GM18505 (cell line): ENCODE data around the gene USP6NL.

Experiments used
- ATAC-seq: cut with Tn5 transposase; IDR thresholded peaks from one replicate; pipeline ENCODE4 v1.9.1; 2021; ENCODE audit not compliant: unreplicated experiment
- POLR2A ChIP-seq: IDR thresholded peaks from 4 replicates; pipeline ENCODE4 v1.6.1; 2011; ENCODE audit warnings: borderline replicate concordance; ENCODE audit not compliant: insufficient read depth, insufficient read length; ENCODE audit errors: extremely low read depth

Gene USP6NL

DNA sequence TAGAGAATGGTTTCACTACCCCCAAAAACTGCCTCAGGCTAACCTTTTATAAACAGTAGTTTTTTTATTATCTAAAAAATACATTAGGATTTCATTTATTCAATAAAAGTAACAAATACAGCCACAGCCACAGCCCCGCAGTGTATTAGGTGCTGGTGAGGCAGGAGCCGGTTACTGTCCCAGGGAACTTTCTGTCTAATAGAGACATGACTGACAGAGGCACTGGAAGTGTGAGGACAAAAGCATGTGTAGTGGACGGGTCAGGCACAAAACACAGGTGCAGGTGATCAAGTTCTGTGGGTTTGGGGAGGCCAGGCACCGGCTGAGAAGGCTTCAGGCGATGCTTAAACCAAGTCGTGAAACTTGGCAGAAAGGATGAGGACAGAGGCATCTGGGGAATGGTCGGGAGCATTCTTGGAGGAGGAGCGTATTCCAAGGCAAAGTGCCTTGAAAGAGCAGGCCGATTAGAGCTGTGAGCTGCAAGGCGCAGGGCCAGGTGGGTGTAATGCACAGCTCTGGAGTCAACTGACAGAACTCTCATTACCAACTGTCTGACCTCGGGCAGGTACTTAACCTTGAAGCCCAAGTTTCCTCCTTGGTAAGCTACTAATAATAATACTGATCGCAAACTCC, 138.2 kb downstream of the USP6NL start:
- TF ChIP-seq POLR2A: no peak
- ATAC-seq: no peak

DNA sequence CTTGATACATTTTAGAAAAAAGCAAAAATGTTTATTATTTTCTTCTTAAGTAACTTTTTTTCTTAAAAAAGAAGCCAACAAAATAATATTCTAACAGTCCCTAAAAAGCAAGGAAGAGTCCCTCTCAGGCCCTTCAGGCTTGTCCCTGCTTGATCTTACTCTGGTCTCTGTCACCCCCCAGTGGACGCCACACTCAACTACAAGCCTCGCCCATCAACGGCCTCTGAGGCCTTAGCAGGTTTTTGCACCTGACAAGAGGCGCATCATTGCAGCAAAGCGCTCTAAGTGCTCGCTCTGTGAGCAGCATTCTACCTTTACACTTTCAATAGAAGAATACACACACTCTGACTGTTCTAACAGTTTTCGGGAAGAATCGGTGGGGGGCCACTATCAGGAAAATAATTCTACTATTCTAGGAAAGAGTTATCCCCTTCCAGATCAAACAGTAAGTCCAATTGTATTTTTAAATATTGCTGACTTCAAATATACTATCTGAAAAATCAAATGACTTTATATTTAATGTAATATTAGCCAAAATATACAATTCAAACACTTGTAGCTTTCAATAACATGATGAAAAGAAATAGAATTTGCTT, 139.2 kb downstream of the USP6NL start:
- TF ChIP-seq POLR2A: no peak
- ATAC-seq: peak; percentile 79

DNA sequence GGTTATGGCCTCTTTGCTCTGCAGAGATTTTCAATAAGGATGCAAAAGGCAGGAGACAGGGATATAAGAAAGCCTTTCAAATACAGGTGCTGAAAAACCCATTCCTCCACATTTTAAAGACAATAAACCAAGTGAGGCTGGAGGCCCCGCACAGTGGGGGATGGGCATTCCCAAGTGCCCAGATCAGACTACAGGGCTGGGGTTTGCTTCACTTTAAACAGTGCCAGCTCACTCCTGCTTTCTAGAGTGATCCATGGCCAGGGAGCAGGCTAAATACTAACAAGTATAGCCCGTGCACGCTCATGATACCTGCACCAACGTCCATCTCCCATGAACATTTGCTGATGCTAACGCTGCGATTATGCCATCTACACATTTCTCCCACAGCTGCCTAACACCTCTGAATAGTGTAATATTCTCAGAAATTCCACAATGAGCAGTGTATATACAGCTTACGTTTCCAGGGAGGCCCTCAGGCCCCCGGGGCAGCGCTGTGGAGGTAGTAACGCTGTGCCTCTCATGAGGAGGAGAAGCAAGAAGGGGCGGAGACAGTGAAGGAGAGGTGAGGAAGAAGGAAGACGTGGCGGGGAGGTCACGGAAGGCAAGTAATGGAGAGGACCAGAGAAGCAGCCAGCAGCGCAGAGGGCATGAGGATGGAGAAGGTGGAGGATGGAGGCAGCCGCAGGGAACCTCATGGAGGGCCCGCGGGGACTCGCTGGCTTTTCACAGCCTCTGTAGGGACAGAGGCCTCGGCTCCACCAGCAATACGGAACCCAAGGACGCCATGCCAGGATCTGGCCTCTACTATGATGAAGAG, 141.7 kb downstream of the USP6NL start:
- no peak for ATAC-seq
- no peak for TF ChIP-seq POLR2A

DNA sequence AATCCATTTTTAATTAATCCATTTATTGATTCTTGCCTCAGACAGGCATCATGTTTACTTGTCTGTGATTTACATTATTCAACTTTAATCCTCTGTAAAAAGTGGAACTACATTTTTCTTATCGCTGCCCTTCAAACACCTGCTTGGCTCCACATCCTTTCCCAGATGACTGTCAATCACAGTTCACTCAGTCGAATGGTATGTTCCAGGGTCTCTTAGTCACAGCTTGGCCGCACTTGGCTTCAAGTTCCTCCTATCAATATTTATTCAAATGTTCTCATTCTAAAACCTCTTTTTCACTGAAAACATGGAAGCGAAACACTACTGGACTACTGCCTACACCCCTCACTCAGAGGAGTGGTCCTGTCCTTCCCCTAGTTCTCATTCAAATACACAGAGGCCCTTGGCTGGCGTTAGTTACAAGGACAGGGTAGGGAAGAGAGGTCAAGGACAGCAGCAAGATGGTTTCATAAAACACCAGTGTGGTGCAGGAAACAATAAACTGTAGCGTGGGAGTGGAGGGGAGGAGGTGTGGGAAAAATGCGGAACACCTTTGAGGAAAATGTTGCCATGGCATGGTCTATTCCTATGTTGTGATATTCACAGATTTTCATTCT, 143.2 kb downstream of the USP6NL start:
- no peak for TF ChIP-seq POLR2A

DNA sequence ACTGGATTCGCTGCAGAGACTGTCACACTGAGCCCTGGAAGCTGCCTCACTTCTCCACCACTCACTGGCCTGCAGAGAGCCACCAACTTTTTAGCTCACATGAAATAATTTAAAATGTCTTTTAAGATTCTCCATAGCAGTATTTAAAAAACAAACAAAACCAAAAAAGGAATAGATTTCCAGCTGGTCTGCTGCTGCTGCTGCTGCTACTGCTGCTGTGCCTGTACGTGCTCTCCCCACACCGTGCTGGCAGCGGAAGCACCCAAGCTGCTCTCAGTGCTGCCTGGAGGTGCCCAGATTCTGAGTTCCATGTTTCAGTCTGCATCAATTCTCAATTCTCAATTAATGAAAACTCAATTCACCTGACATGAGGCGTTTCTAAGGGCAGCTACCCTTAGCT, 146.0 kb downstream of the USP6NL start:
- ATAC-seq: no peak
- no peak for TF ChIP-seq POLR2A

More for the DNA sequence above, 143.2 kb downstream of the USP6NL start:
- ATAC-seq: no peak

DNA sequence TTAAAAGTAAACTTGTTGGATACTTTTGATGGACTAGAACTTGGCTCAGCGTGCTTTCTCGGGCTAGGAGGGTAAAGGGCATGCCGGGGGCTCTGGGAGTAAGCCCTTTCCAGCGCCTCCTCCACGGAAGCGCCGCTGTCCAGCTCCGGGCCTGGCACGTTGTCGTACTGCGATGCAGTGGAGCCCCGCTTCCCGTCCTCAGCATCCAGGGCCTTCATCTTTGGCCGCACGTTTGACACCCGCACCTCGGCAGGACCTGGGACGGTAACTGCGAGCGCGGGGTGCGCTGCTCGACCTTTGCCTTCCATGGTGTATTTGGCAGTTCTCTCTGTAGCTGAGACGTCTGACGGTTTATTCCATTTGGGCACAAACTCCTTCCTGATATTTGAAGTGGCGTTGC, 148.3 kb downstream of the USP6NL start:
- no peak for ATAC-seq
- TF ChIP-seq POLR2A: no peak

DNA sequence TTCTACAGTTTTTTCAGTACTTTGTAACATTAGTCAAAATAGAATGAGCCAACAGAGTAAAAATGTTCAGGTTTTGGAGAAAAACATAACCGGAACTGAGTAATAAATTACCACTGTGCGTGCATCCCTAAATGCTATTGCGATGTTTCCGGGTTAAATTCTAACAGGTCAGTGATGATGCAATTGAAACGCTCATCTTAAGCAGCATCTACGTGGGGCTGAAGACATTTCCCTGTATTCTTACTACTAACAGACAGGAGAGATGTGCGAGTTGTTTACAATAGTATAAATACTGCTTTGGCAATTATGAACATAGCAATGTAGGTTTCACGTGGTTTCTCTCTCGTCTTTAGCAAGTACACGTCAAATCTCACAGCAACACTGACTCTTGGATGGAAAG, 149.4 kb downstream of the USP6NL start:
- no peak for TF ChIP-seq POLR2A
- no peak for ATAC-seq

DNA sequence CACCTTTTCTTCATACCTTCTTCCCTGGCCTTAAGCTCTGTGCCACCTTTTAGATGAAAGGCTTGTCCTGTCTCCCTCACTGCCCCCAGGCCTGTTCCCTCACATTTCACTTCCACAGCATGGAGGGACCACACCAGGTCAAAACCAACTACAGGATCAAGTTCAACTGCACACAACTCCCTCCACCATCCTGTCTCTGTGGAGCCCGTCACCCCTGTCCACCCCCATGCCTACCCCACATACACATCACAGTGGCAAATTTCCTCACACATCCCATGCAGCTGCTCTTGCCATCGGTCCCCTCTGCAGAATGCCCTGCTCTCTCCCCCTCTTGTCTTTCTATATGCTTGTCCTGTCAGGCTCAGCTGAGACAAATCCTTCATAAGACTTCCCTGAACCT, 154.1 kb downstream of the USP6NL start:
- no peak for ATAC-seq
- no peak for TF ChIP-seq POLR2A

DNA sequence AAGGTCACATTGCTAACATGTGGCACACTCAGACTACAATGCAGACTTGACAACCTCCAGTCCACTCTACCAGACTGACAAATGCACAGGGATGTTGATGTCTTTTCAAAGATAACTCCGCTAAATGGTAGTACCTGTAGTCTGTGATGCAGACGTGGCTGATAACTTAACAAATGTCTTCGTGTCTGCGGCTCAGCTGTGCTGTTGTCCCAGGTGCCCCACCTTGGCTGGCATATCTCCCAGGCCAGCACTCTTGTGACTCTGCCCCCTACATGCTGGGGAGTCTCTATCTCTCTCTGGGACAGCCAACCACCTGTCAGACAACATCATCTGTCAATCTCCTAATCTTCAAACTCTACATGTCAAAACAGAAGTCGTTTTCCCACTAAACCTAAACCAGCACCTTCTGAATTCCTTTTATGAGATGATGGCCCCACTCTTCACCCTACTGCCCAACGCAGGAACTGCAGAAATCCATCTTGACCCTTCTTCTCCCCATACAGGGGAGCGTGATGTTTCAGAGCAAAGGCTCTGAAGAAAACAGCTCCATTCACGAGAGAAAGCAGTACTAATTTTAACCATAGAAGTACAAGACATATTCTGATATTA, 156.4 kb downstream of the USP6NL start:
- ATAC-seq: no peak
- no peak for TF ChIP-seq POLR2A

DNA sequence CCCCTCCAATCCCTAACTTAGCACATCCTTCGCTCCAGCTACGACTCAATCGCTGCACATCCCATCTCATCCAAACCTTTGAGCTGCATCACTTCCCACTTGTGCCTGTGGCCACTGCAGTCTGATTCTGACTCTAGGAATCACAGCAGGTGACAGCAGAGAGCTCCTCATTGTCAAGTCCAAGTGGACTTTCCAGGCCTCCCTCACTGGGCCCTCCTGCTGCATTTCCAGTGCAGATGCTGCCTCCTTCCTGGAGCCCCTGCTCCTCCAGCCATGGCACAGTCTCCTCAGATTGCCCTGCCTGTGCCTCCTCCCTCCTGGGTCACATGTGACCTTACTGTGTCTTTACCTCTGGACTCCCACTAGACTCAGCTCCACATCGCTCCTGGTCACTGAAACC, 157.3 kb downstream of the USP6NL start:
- peak; percentile 17 for TF ChIP-seq POLR2A
- ATAC-seq: no peak

DNA sequence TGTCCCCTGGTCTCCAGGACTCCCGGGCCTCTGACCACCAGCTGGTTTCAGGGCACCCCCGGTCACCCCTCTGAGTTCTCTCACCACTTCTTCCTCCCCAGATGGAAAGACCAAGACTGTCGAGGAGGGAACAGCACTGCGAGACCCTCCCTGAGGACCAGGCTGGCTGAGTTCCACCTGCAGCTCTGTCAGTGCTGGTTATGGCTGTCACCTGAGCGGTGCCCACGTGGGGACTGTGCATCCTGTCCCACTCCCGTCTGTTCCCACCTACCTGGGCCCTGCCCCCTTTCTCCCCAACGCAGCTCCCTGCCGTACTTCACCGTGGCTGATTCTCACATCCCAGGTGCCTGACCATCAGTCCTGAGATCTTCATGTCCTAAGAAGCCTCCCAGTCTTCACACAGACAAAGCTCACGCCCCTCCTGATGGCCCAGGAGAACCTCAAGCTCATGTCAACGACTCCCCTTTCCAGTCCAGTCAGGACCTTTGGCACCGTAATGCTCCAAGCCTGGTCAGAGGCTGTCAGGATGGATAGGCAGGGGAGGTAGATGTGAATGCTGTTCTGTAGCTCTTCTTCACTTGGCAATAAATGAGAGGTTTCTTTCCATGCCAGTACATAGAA, 159.7 kb downstream of the USP6NL start:
- ATAC-seq: no peak
- TF ChIP-seq POLR2A: no peak

DNA sequence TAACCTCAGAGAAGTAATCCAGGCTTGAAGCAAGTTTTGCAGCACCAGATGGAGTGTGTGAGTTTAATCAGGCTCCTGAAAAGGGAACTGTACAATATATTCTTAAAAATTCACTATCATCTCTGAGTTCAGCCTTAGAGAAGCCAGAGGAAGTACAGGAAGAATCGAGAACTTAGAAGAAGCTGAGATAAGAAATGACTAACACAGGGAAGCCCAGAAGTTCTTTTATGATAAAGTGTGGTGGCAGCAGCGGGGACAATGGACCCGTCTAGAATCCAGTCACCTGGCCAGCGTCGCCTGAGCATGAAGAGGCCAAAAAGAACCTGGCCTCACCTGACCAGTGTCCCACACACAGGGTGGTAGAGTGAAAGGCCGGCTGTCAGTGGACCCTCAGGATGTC, 161.0 kb downstream of the USP6NL start:
- TF ChIP-seq POLR2A: no peak
- no peak for ATAC-seq

DNA sequence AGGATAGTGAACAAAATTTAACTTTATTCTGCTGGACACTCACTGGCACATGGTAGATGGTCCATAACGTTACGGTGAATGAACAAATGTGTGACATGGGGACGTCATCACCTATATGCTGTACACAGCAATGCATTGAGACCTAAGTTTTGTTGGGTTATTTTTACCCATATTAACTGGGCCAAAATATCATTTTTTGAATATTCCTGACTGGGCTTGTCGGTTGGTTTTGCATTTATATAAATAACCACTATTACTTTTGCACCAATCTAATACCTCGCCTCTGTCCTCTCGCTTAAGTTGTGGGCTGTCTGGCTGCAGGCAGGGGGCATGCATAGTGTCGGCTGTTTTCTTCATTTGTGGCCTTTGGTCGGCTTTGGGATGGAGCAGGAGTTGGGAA, 161.7 kb downstream of the USP6NL start:
- ATAC-seq: no peak
- TF ChIP-seq POLR2A: no peak
